SK-N-MC (cell line): ENCODE data around the gene AFAP1.

Experiments
- DNase-seq: peaks from one replicate; pipeline ENCODE4 v3.0.0-alpha.2; 2011; ENCODE audit warnings: low read depth, low spot score
- H3K27ac ChIP-seq: fragments of 200-600 bp; sonication (generic); 2 replicates; pipeline ENCODE4 v1.5.1; 2016; ENCODE audit warnings: mixed run types
- H3K36me3 ChIP-seq: fragments of 200-600 bp; sonication (generic); 2 replicates; pipeline ENCODE4 v1.6.1; 2017; ENCODE audit warnings: antibody characterized with exemption, low read length, mixed read lengths; ENCODE audit not compliant: insufficient read depth
- H3K4me3 ChIP-seq: fragments of 200-600 bp; sonication (generic); 2 replicates; pipeline ENCODE4 v1.5.1; 2016
- H3K9ac ChIP-seq: fragments of 200-600 bp; sonication (generic); 2 replicates; pipeline ENCODE4 v1.8.0; 2017; ENCODE audit warnings: mixed run types, mixed read lengths; ENCODE audit not compliant: insufficient read length
- H3K9me3 ChIP-seq: fragments of 200-600 bp; sonication (generic); 2 replicates; pipeline ENCODE4 v1.6.1; 2017; ENCODE audit warnings: low read depth, mild to moderate bottlenecking, antibody characterized with exemption, low read length, moderate library complexity, mixed read lengths
- EZH2 ChIP-seq: fragments of 200-600 bp; sonication (generic); IDR thresholded peaks from one replicate; pipeline ENCODE4 v1.6.1; 2017; ENCODE audit warnings: antibody characterized with exemption
- FOXP2 ChIP-seq: optimal IDR thresholded peaks from 2 replicates; pipeline ENCODE3; 2011; ENCODE audit warnings: mild to moderate bottlenecking, moderate library complexity; ENCODE audit not compliant: insufficient read depth; ENCODE audit errors: extremely low read length, control extremely low read depth
- POLR2AphosphoS5 ChIP-seq: IDR thresholded peaks from 2 replicates; pipeline ENCODE4 v1.6.1; 2012; ENCODE audit warnings: mild to moderate bottlenecking, low read depth, low read length, borderline replicate concordance

The AFAP1 gene

DNA sequence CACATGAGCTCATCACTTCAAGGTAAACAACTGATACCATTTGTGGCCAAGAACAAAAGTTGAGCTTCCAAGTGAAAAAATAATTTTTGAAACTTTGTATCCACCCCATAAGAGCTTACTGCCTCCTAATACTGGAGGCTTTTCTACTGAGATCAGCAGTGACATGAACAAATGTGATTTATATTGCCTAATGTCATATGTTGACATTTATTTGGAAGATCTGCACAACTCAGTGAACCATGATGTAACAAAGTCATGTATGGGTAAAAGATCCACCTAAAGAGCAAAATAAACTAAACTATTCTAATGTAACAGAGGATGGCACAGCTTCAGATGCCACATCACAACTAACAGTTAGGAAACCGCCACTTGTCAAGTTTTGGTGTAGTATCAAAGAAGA is 65.8 kb downstream of the AFAP1 start:
- H3K4me3 ChIP-seq, result no peak overlapping the region
- no peak for DNase-seq
- no peak overlapping the region for H3K9ac ChIP-seq
- TF ChIP-seq FOXP2 (no peak), POLR2AphosphoS5 (no peak), EZH2 (no peak)
- no peaks in the 10 kb centered on the region for H3K9me3 ChIP-seq
- no peaks in the 10 kb centered on the region for H3K36me3 ChIP-seq
- no peak overlapping the region for H3K27ac ChIP-seq

DNA sequence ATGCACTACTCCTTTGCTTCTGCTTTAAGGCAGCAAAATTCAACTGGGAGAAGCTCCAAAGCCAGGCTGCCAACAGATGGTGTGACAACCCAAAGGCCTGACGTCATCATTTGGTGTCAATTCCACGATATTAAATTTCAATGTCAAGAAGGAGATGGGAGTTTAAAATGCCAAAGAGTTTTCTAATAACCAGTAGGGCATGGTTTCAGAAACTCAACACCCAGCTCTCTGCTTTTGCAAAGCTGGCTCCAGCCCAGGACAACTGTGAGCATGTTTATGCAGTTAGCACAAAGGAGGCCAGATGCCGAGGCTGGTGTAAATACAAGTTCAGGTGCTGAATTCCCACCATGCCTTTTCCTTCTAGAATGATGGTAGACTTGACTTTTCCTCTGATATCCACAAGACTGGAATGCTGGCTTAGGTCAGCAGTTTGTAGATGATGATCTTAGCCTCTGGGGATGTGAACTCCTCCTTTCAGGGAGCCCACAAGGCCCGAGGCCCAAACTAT is 67.3 kb downstream of the AFAP1 start:
- DNase-seq, result no peak
- H3K9ac ChIP-seq, result no peak overlapping the region
- no peak overlapping the region for H3K4me3 ChIP-seq
- no peaks in the 10 kb centered on the region for H3K36me3 ChIP-seq
- TF ChIP-seq POLR2AphosphoS5 (no peak), FOXP2 (no peak), EZH2 (no peak)
- H3K9me3 ChIP-seq, result no peaks in the 10 kb centered on the region
- H3K27ac ChIP-seq, result no peak overlapping the region

DNA sequence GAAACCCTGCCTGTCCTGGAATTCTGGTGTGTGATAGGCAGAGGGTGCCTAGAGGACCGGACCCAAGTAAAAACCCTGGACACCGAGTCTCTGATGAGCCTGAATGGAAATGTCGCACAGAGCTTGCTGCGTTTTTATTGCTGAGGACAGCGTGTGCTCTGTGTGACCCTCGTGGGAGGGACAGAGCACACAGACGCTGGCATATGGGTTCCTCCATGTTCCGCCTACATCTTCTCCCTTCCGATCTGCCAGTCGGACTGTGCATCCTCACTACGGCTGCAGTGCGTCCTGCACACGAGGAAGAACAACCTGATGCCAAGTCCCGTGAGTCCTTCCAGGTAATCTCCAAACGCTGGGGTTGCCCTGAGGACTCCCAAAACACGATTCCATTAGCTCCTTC is 68.3 kb downstream of the AFAP1 start:
- Histone ChIP-seq H3K9ac (no peak overlapping the region), H3K36me3 (no peaks in the 10 kb centered on the region), H3K27ac (no peak overlapping the region), H3K4me3 (no peak overlapping the region), H3K9me3 (no peaks in the 10 kb centered on the region)
- no peak for TF ChIP-seq POLR2AphosphoS5
- no peak for TF ChIP-seq EZH2
- no peak for TF ChIP-seq FOXP2
- DNase-seq, result no peak

DNA sequence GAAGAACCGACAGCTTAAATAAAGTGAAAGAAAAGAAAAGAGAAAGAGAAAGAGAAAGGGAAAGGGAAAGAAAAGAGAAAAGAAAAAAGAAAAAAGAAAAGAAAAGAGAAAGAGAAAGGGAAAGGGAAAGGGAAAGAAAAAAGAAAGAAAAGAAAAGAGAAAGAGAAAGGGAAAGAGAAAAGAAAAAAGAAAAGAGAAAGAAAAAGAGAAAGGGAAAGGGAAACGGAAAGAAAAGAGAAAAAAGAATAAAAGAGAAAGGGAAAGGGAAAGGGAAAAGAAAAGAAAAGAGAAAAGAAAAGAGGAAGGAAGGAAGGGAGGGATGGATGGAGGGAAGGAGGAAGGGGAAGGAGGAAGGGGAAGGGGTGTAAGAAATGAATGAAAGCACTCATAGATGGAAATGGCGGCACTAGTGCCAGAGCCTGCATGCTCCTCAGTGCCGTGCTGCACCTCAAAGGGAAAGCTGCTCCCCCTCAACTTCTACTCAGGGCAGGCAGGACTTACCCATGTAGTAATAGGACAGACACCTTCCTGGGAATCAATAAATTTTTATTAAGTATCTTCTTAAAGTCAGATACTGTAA is 70.7 kb downstream of the AFAP1 start:
- no peak for TF ChIP-seq EZH2
- no peak for TF ChIP-seq POLR2AphosphoS5
- TF ChIP-seq FOXP2, result no peak
- H3K4me3 ChIP-seq, result no peak overlapping the region
- DNase-seq, result no peak
- no peak overlapping the region for H3K9ac ChIP-seq
- no peak overlapping the region for H3K27ac ChIP-seq
- H3K9me3 ChIP-seq, result no peaks in the 10 kb centered on the region
- no peaks in the 10 kb centered on the region for H3K36me3 ChIP-seq

DNA sequence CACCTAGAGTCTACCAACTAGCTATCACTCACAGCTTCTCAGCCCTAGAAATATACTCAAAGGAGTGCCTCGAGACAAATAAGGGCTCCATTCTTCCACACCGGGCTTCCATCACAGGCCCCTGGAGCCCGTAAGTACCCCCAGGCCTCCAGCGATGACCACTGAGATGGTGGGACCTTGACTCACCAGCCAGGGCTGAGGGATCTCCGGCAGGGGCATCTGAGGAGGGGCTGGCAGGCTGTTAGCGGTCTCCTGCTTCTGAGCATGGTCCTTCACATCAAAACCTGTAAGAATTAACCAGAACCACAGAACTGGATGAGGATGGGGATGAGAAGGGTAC is 71.3 kb downstream of the AFAP1 start:
- Histone ChIP-seq H3K9me3 (no peaks in the 10 kb centered on the region), H3K27ac (no peak overlapping the region), H3K4me3 (no peak overlapping the region), H3K36me3 (no peaks in the 10 kb centered on the region), H3K9ac (no peak overlapping the region)
- DNase-seq, result no peak
- no peak for TF ChIP-seq FOXP2
- no peak for TF ChIP-seq POLR2AphosphoS5
- no peak for TF ChIP-seq EZH2

DNA sequence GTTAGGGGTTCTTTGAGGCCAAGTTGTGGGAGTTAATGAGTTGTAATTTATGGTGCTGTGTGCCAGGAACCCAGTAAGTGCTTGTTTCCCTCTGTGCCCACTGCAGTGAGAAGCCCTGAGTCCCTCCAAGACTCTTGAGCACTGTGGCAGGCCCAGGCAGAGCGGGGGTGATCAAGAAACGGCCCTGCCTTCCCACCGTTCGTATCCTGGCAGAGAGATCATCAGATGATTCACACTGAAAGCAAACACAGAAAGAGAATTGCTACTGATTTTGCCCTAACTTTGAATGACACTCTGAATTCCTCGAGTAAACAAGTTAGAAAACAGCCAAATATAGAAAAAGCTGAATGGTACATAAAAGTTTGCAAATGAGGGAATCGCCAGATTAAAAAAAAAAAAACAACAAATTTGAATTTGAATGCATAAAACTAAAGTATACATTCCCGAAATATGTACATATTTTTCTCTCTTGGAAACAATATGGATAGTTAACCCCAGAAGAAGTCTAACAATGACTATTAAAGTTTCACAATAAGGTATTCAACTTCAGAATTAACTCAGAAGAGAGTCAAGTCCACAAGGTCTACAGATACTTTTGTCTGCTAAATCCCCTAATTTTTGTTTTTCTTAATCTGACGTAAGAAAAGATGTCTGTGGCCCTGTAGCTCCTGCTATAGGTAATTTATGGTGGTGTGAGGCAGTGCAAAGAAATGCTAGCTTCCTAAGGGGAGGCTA is 71.8 kb downstream of the AFAP1 start:
- Histone ChIP-seq H3K9me3 (no peaks in the 10 kb centered on the region), H3K4me3 (no peak overlapping the region), H3K9ac (no peak overlapping the region), H3K36me3 (no peaks in the 10 kb centered on the region), H3K27ac (no peak overlapping the region)
- no peak for TF ChIP-seq POLR2AphosphoS5
- no peak for DNase-seq

DNA sequence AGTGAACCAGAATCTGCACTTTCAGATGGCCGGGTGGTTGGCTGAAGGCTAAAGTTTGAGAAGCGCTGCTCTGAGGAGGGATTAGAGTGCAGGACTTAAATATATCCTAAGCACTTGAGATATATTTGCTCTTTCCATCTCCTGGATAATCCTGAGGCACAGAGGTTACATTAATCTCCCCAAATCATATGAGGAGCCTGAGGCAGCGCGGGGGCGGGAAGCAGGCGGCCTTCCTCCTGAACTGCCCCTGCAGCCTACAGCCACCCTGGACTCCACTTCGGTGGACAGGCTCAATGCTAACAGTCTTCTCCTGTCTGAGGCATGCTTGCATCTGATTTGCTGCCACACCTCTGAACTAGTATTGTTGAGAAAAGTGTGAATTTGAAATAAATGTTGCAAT is 72.5 kb downstream of the AFAP1 start:
- no peaks in the 10 kb centered on the region for H3K36me3 ChIP-seq
- no peak overlapping the region for H3K9ac ChIP-seq
- no peak for DNase-seq
- no peak overlapping the region for H3K27ac ChIP-seq
- no peak overlapping the region for H3K4me3 ChIP-seq
- H3K9me3 ChIP-seq, result no peaks in the 10 kb centered on the region
- TF ChIP-seq POLR2AphosphoS5 (no peak), FOXP2 (no peak), EZH2 (no peak)

DNA sequence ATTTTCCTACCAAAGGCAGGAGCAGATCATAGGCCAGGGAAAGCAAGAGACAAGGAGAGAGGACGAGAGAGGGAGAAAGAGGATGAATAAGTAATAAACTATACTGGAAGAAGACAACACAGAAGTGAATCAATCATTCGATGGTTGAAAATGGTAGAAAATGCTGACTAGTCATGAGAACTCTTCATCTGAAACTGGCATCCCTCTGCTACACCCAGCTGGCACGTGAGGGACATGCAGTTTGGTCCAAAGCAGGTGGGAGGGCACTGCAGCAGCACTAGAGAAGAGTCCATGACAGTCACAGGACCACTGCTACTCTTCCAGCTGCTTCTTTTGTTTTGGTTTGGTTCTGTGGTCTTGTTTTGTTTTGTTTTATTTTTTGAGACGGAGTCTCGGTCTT is 74.1 kb downstream of the AFAP1 start:
- Histone ChIP-seq H3K27ac (no peak overlapping the region), H3K9me3 (no peaks in the 10 kb centered on the region), H3K4me3 (no peak overlapping the region), H3K9ac (no peak overlapping the region), H3K36me3 (no peaks in the 10 kb centered on the region)
- TF ChIP-seq FOXP2 (no peak), POLR2AphosphoS5 (no peak), EZH2 (no peak)
- no peak for DNase-seq

DNA sequence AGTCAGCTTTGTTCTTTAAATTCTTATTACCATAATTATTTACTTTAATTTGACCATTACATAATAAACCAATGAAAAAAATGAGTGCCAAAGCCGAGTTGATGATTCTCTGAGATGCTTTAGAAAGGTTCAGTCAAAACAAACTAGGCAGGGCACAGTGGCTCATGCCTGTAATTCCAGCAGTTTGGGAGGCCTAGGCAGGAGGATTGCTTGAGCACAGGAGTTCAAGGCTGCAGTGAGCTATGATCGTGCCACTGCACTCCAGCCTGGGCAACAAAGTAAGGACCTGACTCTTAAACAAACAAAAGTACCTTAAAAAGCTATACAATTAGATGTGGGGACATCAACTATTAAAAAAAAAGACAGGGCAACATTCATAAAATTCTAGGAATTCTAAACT is 75.0 kb downstream of the AFAP1 start:
- TF ChIP-seq POLR2AphosphoS5 (no peak), EZH2 (no peak), FOXP2 (no peak)
- Histone ChIP-seq H3K9ac (no peak overlapping the region), H3K9me3 (no peaks in the 10 kb centered on the region), H3K4me3 (no peak overlapping the region), H3K36me3 (no peaks in the 10 kb centered on the region), H3K27ac (no peak overlapping the region)
- DNase-seq, result no peak
